Uterus (tissue), 2 donors: ENCODE results near the gene PARD3.
"Not testable (repeated sequence)": the region's sequence is repeated elsewhere in the genome, so short reads cannot be mapped to it uniquely, and the experiment has no call there.

Experiments
- POLR2A ChIP-seq, 2 donors: fragments of 450-650 bp; IDR thresholded peaks; one replicate each; pipeline ENCODE4 v1.6.1; 2016; ENCODE audit warnings: antibody characterized with exemption in 2 of 2, mild to moderate bottlenecking in 1 of 2, moderate library complexity in 1 of 2
- TF ChIP-seq, protein P1 (sequence below), 4 experiments: fragments of 200-600 bp in 2 of 4; fragments of 450-650 bp in 2 of 4; sonication (generic) in 2 of 4; IDR thresholded peaks; one replicate each; pipeline ENCODE4 v1.5.1; 2016 to 2019; ENCODE audit warnings: antibody characterized with exemption in 4 of 4, mild to moderate bottlenecking in 2 of 4, moderate library complexity in 1 of 4

DNA sequence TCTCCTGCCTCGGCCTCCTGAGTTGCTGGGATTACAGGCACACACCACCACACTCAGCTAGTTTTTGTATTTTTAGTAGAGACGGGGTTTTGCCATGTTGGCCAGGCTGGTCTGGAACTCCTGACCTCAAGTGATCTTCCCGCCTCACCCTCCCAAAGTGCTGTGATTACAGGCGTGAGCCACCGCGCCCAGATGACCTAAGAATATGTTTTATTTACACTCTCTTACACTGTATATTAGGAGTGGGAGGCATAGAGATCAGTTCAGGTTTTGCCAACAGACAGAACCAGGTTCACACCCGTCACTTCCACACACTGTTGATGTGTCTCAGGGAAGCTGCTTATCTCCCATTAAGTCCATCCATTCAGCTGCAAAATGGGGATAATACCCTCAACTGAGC is 64.3 kb downstream of the PARD3 start:
- TF ChIP-seq, protein P1, sequence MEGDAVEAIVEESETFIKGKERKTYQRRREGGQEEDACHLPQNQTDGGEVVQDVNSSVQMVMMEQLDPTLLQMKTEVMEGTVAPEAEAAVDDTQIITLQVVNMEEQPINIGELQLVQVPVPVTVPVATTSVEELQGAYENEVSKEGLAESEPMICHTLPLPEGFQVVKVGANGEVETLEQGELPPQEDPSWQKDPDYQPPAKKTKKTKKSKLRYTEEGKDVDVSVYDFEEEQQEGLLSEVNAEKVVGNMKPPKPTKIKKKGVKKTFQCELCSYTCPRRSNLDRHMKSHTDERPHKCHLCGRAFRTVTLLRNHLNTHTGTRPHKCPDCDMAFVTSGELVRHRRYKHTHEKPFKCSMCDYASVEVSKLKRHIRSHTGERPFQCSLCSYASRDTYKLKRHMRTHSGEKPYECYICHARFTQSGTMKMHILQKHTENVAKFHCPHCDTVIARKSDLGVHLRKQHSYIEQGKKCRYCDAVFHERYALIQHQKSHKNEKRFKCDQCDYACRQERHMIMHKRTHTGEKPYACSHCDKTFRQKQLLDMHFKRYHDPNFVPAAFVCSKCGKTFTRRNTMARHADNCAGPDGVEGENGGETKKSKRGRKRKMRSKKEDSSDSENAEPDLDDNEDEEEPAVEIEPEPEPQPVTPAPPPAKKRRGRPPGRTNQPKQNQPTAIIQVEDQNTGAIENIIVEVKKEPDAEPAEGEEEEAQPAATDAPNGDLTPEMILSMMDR (IDR thresholded peaks at IDR 0.05): not testable (repeated sequence)
- not testable (repeated sequence) for TF ChIP-seq POLR2A (IDR thresholded peaks at IDR 0.05)
